GM13977 (cell line): ENCODE measurements around the gene SPATA20.

ENCODE experiments used
- DNase-seq: peaks from one replicate; pipeline ENCODE4 v3.0.0; 2012; ENCODE audit warnings: low spot score
- CTCF ChIP-seq: IDR thresholded peaks from 2 replicates; pipeline ENCODE4 v1.5.1; 2012; ENCODE audit warnings: mild to moderate bottlenecking, control low read depth; ENCODE audit not compliant: insufficient read depth; ENCODE audit errors: extremely low read depth, missing control alignments
- in situ Hi-C: fragments of 300-500 bp; cut with MboI; formaldehyde crosslinking; loops from one replicate; pipeline ENCODE4 v1.12.0; 2022; ENCODE audit warnings: low sequenced_read_pairs, low pct_unique_long_range_greater_than_20kb, mixed read lengths, inconsistent platforms; ENCODE audit not compliant: unreplicated experiment

SPATA20 gene

GRCh38 chr17:50575581-50576210, 28.7 kb downstream of the SPATA20 start:
- in situ Hi-C loops = no loop called here

GRCh38 chr17:50576864-50577263, 29.9 kb downstream of the SPATA20 start:
- no peak for DNase-seq
- in situ Hi-C loops = no loop called here
- no peak for TF ChIP-seq CTCF

More at GRCh38 chr17:50575581-50576210, 28.7 kb downstream of the SPATA20 start:
- no peak for DNase-seq
- peak; percentile 26 for TF ChIP-seq CTCF

- no peak for TF ChIP-seq CTCF
- in situ Hi-C loops = no loop called here
- no peak for DNase-seq
Observed at GRCh38 chr17:50577451-50577954, 30.5 kb downstream of the SPATA20 start.

- in situ Hi-C loops = no loop called here
- DNase-seq = no peak
- no peak for TF ChIP-seq CTCF
Observed at GRCh38 chr17:50578173-50578572, 31.2 kb downstream of the SPATA20 start.

GRCh38 chr17:50579399-50579798, 32.4 kb downstream of the SPATA20 start:
- TF ChIP-seq CTCF = no peak
- in situ Hi-C loops = no loop called here
- no peak for DNase-seq

- in situ Hi-C loops = no loop called here
- DNase-seq = no peak
- no peak for TF ChIP-seq CTCF
Observed at GRCh38 chr17:50580646-50581045, 33.7 kb downstream of the SPATA20 start.
